HCT116 (cell line): Measurements from ENCODE around the gene GNG7. TPM values are rescaled to one million over a fixed set of nuclear protein-coding genes. Genes with fewer than 3 reads are reported as not detected.

Experiments used
- ATAC-seq: fragments of 200-7000 bp; cut with Tn5 transposase; 2 replicates; pipeline ENCODE4 v1.9.1; 2020; ENCODE audit warnings: mild to moderate bottlenecking, moderate library complexity
- BruUV-seq: library from RNA; stranded (reverse); fragments of 400-500 nt; replicated peaks from 2 replicates; lab custom pipeline; 2021; lab: Mats Ljungman, UMichigan
- CTCF ChIA-PET: fragments of 300-600 bp; sonication (Branson Sonifier 250); formaldehyde crosslinking; loops from one replicate; lab custom pipeline; 2021; ENCODE audit warnings: antibody characterized with exemption; lab: Charles Lee
- POLR2A ChIA-PET: fragments of 300-600, 350-600 bp; sonication (Branson Sonifier 250); formaldehyde crosslinking; loops from one replicate; lab custom pipeline; 2021; ENCODE audit warnings: antibody characterized with exemption; lab: Charles Lee
- RAD21 ChIA-PET, 2 experiments: fragments of 300-600 bp; sonication (Branson Sonifier 250); formaldehyde crosslinking; loops; one replicate each; lab custom pipeline; 2023; ENCODE audit warnings: low total read pairs in 2 of 2; ENCODE audit not compliant: uncharacterized antibody in 2 of 2, unreplicated experiment in 2 of 2, low non-redundant PET in 1 of 2; lab: Charles Lee
- DNase-seq: peaks from one replicate; pipeline ENCODE4 v3.0.0-alpha.2; 2010; ENCODE audit warnings: low read depth, low spot score
- H2AFZ ChIP-seq: fragments of 200-600 bp; shearing (Covaris generic), sonication (generic); 2 replicates; pipeline ENCODE4 v1.6.1; 2017; ENCODE audit warnings: low read depth, mixed run types, mixed read lengths, antibody characterized with exemption, low read length; ENCODE audit not compliant: poor library complexity, severe bottlenecking
- H3K27ac ChIP-seq: 2 replicates; pipeline ENCODE4 v1.5.1; 2012; ENCODE audit warnings: low read depth, low read length
- H3K27me3 ChIP-seq: fragments of 200-600 bp; sonication (generic); 2 replicates; pipeline ENCODE4 v1.6.1; 2016; ENCODE audit warnings: mixed run types, low read length, mixed read lengths; ENCODE audit not compliant: insufficient read depth
- H3K36me3 ChIP-seq, 2 experiments: fragments of 200-500 bp in 1 of 2; fragments of 200-600 bp in 1 of 2; sonication (Bioruptor generic) in 1 of 2; sonication (generic) in 1 of 2; 2 replicates each; pipeline versions ENCODE4 v1.5.1 to v1.6.1; 2014 to 2016; ENCODE audit warnings: low read length in 2 of 2, inconsistent platforms in 1 of 2, mixed read lengths in 1 of 2, mixed run types in 1 of 2; ENCODE audit not compliant: insufficient read depth in 2 of 2, control insufficient read depth in 1 of 2
- H3K4me1 ChIP-seq, 2 experiments: fragments of 200-600 bp in 1 of 2; sonication (generic) in 1 of 2; 2 replicates each; pipeline versions ENCODE4 v1.5.1 to v1.6.1; 2012 to 2017; ENCODE audit warnings: low read length in 2 of 2, inconsistent platforms in 1 of 2, mild to moderate bottlenecking in 1 of 2, mixed read lengths in 1 of 2, mixed run types in 1 of 2, moderate library complexity in 1 of 2; ENCODE audit not compliant: insufficient read depth in 2 of 2, control insufficient read depth in 1 of 2
- H3K4me2 ChIP-seq: fragments of 200-600 bp; sonication (generic); 2 replicates; pipeline ENCODE4 v1.6.1; 2017; ENCODE audit warnings: mixed run types, low read length, mixed read lengths
- H3K4me3 ChIP-seq, 2 experiments: fragments of 200-600 bp in 1 of 2; sonication (generic) in 1 of 2; replicated peaks in 1 of 2; 2 replicates each; pipeline ENCODE4 v1.5.1; 2011 to 2016; ENCODE audit warnings: low read length in 2 of 2, control low read depth in 1 of 2, low read depth in 1 of 2, mild to moderate bottlenecking in 1 of 2, mixed read lengths in 1 of 2, mixed run types in 1 of 2
- H3K79me2 ChIP-seq: fragments of 200-600 bp; sonication (generic); 2 replicates; pipeline ENCODE4 v1.6.1; 2017; ENCODE audit warnings: mild to moderate bottlenecking, mixed run types, low read length, moderate library complexity, mixed read lengths; ENCODE audit not compliant: insufficient read depth
- H3K9ac ChIP-seq: fragments of 200-600 bp; sonication (generic); 2 replicates; pipeline ENCODE4 v1.6.1; 2016; ENCODE audit warnings: low read length, mixed read lengths
- H3K9me2 ChIP-seq: fragments of 200-600 bp; sonication (generic), shearing (Covaris generic); 2 replicates; pipeline ENCODE4 v1.6.1; 2017; ENCODE audit warnings: mixed run types, mild to moderate bottlenecking, moderate library complexity; ENCODE audit not compliant: insufficient read depth
- H3K9me3 ChIP-seq, 2 experiments: fragments of 200-500 bp in 1 of 2; fragments of 200-600 bp in 1 of 2; sonication (Bioruptor generic) in 1 of 2; sonication (generic) in 1 of 2; 2 replicates each; pipeline ENCODE4 v1.6.1; 2014 to 2017; ENCODE audit warnings: low read length in 2 of 2, mixed read lengths in 2 of 2, inconsistent platforms in 1 of 2, low read depth in 1 of 2, mild to moderate bottlenecking in 1 of 2, mixed run types in 1 of 2, moderate library complexity in 1 of 2; ENCODE audit not compliant: control insufficient read depth in 1 of 2, insufficient read depth in 1 of 2
- H4K20me1 ChIP-seq: fragments of 200-600 bp; sonication (generic), shearing (Covaris generic); 2 replicates; pipeline ENCODE4 v1.6.1; 2017; ENCODE audit warnings: mixed run types, mild to moderate bottlenecking, moderate library complexity; ENCODE audit not compliant: insufficient read depth
- CBX3 ChIP-seq: IDR thresholded peaks from 2 replicates; pipeline ENCODE4 v1.6.1; 2012; ENCODE audit warnings: low read depth
- ELF1 ChIP-seq: IDR thresholded peaks from 2 replicates; pipeline ENCODE4 v1.6.1; 2012; ENCODE audit warnings: low read depth, borderline replicate concordance
- EZH2phosphoT487 ChIP-seq: fragments of 200-600 bp; IDR thresholded peaks from 2 replicates; pipeline ENCODE4 v1.6.1; 2018; ENCODE audit warnings: antibody characterized with exemption, borderline replicate concordance
- MAX ChIP-seq: IDR thresholded peaks from 2 replicates; pipeline ENCODE4 v1.6.1; 2012
- POLR2A ChIP-seq: IDR thresholded peaks from 2 replicates; pipeline ENCODE4 v1.7.0; 2011; ENCODE audit warnings: borderline replicate concordance; ENCODE audit not compliant: insufficient read depth, insufficient read length; ENCODE audit errors: extremely low read depth
- POLR2AphosphoS5 ChIP-seq: IDR thresholded peaks from 2 replicates; pipeline ENCODE4 v1.6.1; 2011; ENCODE audit warnings: mild to moderate bottlenecking, low read depth, low read length, moderate library complexity
- RAD21 ChIP-seq: IDR thresholded peaks from 2 replicates; pipeline ENCODE4 v1.6.1; 2012; ENCODE audit warnings: low read depth, mild to moderate bottlenecking
- REST ChIP-seq: IDR thresholded peaks from 2 replicates; pipeline ENCODE4 v1.6.1; 2012; ENCODE audit warnings: low read depth
- SP1 ChIP-seq: IDR thresholded peaks from 2 replicates; pipeline ENCODE4 v1.6.1; 2012; ENCODE audit warnings: low read depth
- SRF ChIP-seq: IDR thresholded peaks from 2 replicates; pipeline ENCODE4 v1.6.1; 2012; ENCODE audit warnings: low read depth
- YY1 ChIP-seq: IDR thresholded peaks from 2 replicates; pipeline ENCODE4 v1.6.1; 2011; ENCODE audit warnings: low read length, low read depth, moderate library complexity, mild to moderate bottlenecking; ENCODE audit not compliant: insufficient replicate concordance; ENCODE audit errors: extremely low read depth
- ZFX ChIP-seq: fragments of 450-650 bp; IDR thresholded peaks from 2 replicates; pipeline ENCODE4 v1.6.1; 2017
- ZNF274 ChIP-seq: fragments of 200-500 bp; sonication (Bioruptor generic); IDR thresholded peaks from 2 replicates; pipeline ENCODE4 v1.6.1; 2014; ENCODE audit warnings: mild to moderate bottlenecking, low read depth, low read length, inconsistent platforms
- intact Hi-C: fragments of 100-400 bp; cut with micrococcal nuclease; formaldehyde crosslinking; loops from 2 replicates; pipeline ENCODE4 v1.10.0; 2022
- total RNA-seq: library from RNA; stranded (reverse); gene quantifications from one replicate; pipeline ENCODE4 v1.2.1, GENCODE V29; 2021; ENCODE audit not compliant: unreplicated experiment
- TF ChIP-seq, protein P1 (sequence below), 3 experiments: fragments of 200-600 bp in 1 of 3; sonication (generic) in 1 of 3; IDR thresholded peaks in 2 of 3; conservative IDR thresholded peaks in 1 of 3; 2 replicates each; pipeline ENCODE4 v1.5.1; 2012 to 2017; ENCODE audit warnings: low read depth in 2 of 3, low read length in 2 of 3, antibody characterized with exemption in 1 of 3, borderline replicate concordance in 1 of 3, control low read depth in 1 of 3, mild to moderate bottlenecking in 1 of 3, mixed read lengths in 1 of 3, mixed run types in 1 of 3, moderate library complexity in 1 of 3; ENCODE audit not compliant: insufficient read depth in 1 of 3
- TF ChIP-seq, protein P2 (sequence below): IDR thresholded peaks from 2 replicates; pipeline ENCODE4 v1.6.1; 2012

Gene GNG7
- total RNA-seq, 1 experiment from 2014 or later, result 11.3 TPM

GRCh38 chr19:2483484-2484151, 218.9 kb downstream of the GNG7 start (continued):
- TF ChIP-seq ZFX, result no peak
- no peak for TF ChIP-seq REST

- Histone ChIP-seq H3K79me2 (peaks cover 3% of the 10 kb centered on the region), H3K4me1 (peaks cover 0 to 11% of the 10 kb centered on the region in 2 experiments; a peak in 2 of 4 replicates), H3K9ac (no peak overlapping the region), H3K4me3 (no peak overlapping the region), H2AFZ (no peak overlapping the region), H3K4me2 (no peak overlapping the region), H3K9me2 (no peaks in the 10 kb centered on the region), H3K27me3 (no peaks in the 10 kb centered on the region), H3K36me3 (peaks cover 0 to 7% of the 10 kb centered on the region in 2 experiments; a peak in 1 of 4 replicates), H3K9me3 (no peaks in the 10 kb centered on the region), H4K20me1 (no peaks in the 10 kb centered on the region), H3K27ac (no peak overlapping the region)
- DNase-seq (no peak), ATAC-seq (no peak)
- BruUV-seq, result no TSS peak
- intact Hi-C loops, result no loop called here
- RAD21 ChIA-PET, result no interaction called here
- POLR2A ChIA-PET, result no interaction called here
- CTCF ChIA-PET, result no interaction called here
- no peak for TF ChIP-seq POLR2A
- no peak for TF ChIP-seq MAX
- TF ChIP-seq ELF1, result no peak
- TF ChIP-seq CBX3, result no peak
- no peak for TF ChIP-seq YY1
- TF ChIP-seq, protein P1, sequence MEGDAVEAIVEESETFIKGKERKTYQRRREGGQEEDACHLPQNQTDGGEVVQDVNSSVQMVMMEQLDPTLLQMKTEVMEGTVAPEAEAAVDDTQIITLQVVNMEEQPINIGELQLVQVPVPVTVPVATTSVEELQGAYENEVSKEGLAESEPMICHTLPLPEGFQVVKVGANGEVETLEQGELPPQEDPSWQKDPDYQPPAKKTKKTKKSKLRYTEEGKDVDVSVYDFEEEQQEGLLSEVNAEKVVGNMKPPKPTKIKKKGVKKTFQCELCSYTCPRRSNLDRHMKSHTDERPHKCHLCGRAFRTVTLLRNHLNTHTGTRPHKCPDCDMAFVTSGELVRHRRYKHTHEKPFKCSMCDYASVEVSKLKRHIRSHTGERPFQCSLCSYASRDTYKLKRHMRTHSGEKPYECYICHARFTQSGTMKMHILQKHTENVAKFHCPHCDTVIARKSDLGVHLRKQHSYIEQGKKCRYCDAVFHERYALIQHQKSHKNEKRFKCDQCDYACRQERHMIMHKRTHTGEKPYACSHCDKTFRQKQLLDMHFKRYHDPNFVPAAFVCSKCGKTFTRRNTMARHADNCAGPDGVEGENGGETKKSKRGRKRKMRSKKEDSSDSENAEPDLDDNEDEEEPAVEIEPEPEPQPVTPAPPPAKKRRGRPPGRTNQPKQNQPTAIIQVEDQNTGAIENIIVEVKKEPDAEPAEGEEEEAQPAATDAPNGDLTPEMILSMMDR (IDR thresholded peaks at IDR 0.05 in 2 of 3, conservative IDR thresholded peaks at IDR 0.05 in 1 of 3; ENCODE audit: borderline replicate concordance in 1 of 3, insufficient read depth in 1 of 3, low read depth in 2 of 3, low read length in 2 of 3), result no peak
- TF ChIP-seq, protein P2, sequence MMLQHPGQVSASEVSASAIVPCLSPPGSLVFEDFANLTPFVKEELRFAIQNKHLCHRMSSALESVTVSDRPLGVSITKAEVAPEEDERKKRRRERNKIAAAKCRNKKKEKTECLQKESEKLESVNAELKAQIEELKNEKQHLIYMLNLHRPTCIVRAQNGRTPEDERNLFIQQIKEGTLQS, result no peak
- no peak for TF ChIP-seq REST
- TF ChIP-seq ZNF274, result no peak
- no peak for TF ChIP-seq EZH2phosphoT487
- TF ChIP-seq POLR2AphosphoS5, result no peak
- TF ChIP-seq RAD21, result no peak
- no peak for TF ChIP-seq SP1
- TF ChIP-seq SRF, result no peak
Observed at GRCh38 chr19:2483084-2483483, 219.4 kb downstream of the GNG7 start.
